Peyer's patch (tissue), 4 donors: ENCODE data around the gene CAB39L. TPM values are rescaled to one million over a fixed set of nuclear protein-coding genes. Genes with fewer than 3 reads are reported as not detected.
A peak's percentile ranks its signal among the peaks of the same experiment; 100 is the strongest.

Experiments used
- DNase-seq, 3 donors: peaks; one replicate each; pipeline ENCODE4 v3.0.0-alpha.2; 2017 to 2019
- H3K27ac ChIP-seq, 4 donors: fragments of 200-600 bp; sonication (generic); one replicate each; pipeline ENCODE4 v1.5.1; 2016 to 2019
- H3K27me3 ChIP-seq, 2 donors: fragments of 200-600 bp; sonication (generic); one replicate each; pipeline ENCODE4 v1.5.1; 2019
- H3K36me3 ChIP-seq, 3 donors: fragments of 200-600 bp; sonication (generic); one replicate each; pipeline ENCODE4 v1.5.1; 2016 to 2019
- H3K4me1 ChIP-seq, 4 donors: fragments of 200-600 bp; sonication (generic); one replicate each; pipeline ENCODE4 v1.5.1; 2016 to 2019
- H3K4me3 ChIP-seq, 4 donors: fragments of 200-600 bp; sonication (generic); 1 replicate in 3 of 4; 2 replicates in 1 of 4; pipeline ENCODE4 v1.5.1; 2016 to 2019; ENCODE audit warnings: mild to moderate bottlenecking in 1 of 4
- H3K9me3 ChIP-seq, 4 donors: fragments of 200-600 bp; sonication (generic); one replicate each; pipeline ENCODE4 v1.5.1; 2016 to 2019; ENCODE audit warnings: mild to moderate bottlenecking in 1 of 4
- POLR2A ChIP-seq, 2 donors: fragments of 450-650 bp; IDR thresholded peaks; one replicate each; pipeline ENCODE4 v1.5.1; 2017; ENCODE audit warnings: antibody characterized with exemption in 2 of 2, mild to moderate bottlenecking in 2 of 2, moderate library complexity in 2 of 2
- total RNA-seq, 4 donors: library from RNA; depleted of rRNA; stranded (reverse); fragments of >200 nt; gene quantifications; one replicate each; pipeline ENCODE4 v1.1.0, GENCODE V29; 2016
- TF ChIP-seq, protein P1 (sequence below), 6 experiments: fragments of 450-650 bp in 4 of 6; fragments of 200-600 bp in 2 of 6; sonication (generic) in 1 of 6; IDR thresholded peaks; one replicate each; pipeline ENCODE4 v1.5.1; 2017 to 2019; ENCODE audit warnings: antibody characterized with exemption in 6 of 6, mild to moderate bottlenecking in 3 of 6, moderate library complexity in 1 of 6

The CAB39L gene
- total RNA-seq, 4 donors from 2014 or later = 8.3 to 28.9 (median 11.6) TPM

DNA sequence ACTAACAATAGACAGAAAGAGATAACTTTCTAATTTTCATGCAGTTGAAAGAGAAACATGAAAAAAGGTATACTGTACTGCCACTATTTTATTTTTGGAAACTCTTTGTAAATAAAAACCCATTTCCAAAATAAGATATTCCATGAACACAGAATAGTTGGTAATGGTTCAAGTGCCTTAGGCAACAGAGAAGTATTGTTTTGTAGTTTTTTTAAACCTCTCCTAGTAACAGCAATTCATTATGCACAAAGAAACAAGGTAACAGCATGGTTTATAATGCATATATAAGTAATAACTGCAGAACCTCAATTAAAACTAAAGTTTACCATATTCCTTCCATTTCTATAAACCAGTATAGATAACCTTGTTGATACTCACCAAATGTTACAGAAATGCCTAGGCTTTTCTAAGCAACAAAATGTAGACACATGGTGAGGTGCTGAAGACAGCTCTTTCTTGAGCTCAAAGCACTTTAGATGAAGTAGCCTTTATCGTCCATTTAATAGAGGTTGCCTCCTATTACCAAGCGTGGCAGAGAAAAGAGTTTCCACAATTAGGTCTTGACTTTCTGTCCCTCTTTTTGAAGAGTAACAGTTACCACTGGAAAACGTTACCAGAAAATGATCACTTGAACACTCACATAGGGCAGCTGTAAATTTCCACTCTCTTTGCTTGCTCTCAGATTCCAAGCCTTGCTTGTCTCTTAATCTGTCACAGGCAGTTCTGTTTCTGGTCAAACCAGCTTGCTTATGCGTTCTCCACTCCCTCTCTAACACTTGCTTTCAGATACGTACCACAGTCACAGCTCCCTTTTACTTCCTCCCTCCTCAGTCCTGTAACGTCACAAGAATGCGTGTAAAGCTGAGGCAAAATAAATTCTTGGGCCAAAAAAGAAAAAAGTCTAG lies 42.9 kb downstream of the CAB39L start:
- peak overlapping the region in 2 of 4 donors; percentile 5 to 34 for H3K4me3 ChIP-seq
- DNase-seq = no peak
- no peaks in the 10 kb centered on the region for H3K4me1 ChIP-seq
- H3K27me3 ChIP-seq = no peaks in the 10 kb centered on the region
- no peaks in the 10 kb centered on the region for H3K9me3 ChIP-seq
- no peaks in the 10 kb centered on the region for H3K36me3 ChIP-seq
- no peak for TF ChIP-seq POLR2A (IDR thresholded peaks at IDR 0.05)
- TF ChIP-seq, protein P1, sequence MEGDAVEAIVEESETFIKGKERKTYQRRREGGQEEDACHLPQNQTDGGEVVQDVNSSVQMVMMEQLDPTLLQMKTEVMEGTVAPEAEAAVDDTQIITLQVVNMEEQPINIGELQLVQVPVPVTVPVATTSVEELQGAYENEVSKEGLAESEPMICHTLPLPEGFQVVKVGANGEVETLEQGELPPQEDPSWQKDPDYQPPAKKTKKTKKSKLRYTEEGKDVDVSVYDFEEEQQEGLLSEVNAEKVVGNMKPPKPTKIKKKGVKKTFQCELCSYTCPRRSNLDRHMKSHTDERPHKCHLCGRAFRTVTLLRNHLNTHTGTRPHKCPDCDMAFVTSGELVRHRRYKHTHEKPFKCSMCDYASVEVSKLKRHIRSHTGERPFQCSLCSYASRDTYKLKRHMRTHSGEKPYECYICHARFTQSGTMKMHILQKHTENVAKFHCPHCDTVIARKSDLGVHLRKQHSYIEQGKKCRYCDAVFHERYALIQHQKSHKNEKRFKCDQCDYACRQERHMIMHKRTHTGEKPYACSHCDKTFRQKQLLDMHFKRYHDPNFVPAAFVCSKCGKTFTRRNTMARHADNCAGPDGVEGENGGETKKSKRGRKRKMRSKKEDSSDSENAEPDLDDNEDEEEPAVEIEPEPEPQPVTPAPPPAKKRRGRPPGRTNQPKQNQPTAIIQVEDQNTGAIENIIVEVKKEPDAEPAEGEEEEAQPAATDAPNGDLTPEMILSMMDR (IDR thresholded peaks at IDR 0.05) = no peak
- H3K27ac ChIP-seq = peak overlapping the region; percentile 13 to 80 (median 58)

DNA sequence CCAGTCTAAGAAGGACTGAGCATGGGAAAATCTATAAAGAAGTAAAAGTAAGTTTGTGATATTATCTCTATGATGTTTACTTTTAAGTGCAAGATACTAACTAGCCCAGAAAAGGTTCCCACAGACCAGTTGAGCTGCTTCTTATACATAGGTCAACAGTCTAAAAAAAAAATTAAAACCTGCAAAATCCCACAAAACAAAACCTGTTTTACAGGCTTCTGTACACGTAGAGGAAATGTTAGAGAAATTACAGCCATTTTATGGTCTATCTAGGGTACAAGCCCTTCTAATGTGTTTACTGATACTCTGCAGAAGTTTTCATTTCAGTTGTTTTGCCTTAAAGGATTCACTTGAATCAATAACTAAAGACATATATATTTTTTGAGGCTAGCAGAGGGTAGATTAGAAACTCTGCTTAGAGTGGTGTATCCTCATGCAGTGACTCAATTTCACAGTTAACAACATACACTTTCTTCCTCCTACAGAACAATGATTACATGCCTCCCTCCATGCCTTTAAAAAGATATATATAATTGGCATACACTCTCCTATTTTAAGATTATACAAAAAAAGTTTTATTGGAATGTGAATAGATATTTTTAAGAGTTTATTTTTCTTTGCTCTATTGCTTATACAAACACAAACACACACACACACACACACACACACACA lies 43.9 kb downstream of the CAB39L start:
- H3K27ac ChIP-seq = peak overlapping the region in 1 of 4 donors; percentile 80
- peak overlapping the region in 1 of 4 donors; percentile 34 for H3K4me3 ChIP-seq
- H3K9me3 ChIP-seq = no peaks in the 10 kb centered on the region

DNA sequence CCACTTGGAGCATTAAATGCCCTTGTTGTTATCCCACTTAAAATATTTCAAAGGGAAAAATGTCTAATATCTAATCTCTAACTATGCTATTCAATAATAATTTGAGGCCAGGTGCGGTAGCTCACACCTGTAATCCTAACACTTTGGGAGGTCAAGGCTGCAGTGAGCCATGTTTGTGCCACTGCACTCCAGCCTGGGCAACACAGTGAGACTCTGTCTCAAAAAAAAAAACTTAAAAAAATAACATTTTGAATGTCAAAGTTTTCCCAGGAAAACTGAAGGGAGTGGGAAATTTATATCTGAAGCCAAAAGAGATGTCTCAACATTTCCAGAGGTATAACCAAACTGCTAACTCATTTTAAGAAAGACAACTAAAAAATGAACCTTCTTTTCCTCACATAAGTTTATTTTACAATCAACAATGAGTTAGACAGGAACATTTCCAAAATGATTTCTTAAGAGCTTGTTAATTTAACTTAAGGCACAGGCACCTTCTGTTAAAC lies 47.9 kb downstream of the CAB39L start:
- Histone ChIP-seq H3K9me3 (no peaks in the 10 kb centered on the region), H3K4me1 (no peaks in the 10 kb centered on the region), H3K36me3 (no peaks in the 10 kb centered on the region), H3K4me3 (no peak overlapping the region), H3K27me3 (no peaks in the 10 kb centered on the region), H3K27ac (peak overlapping the region in 2 of 4 donors; percentile 3 to 9)
- no peak for TF ChIP-seq POLR2A (IDR thresholded peaks at IDR 0.05)
- TF ChIP-seq, protein P1 (IDR thresholded peaks at IDR 0.05) = no peak
- DNase-seq = no peak

More for the DNA sequence above, 43.9 kb downstream of the CAB39L start:
- TF ChIP-seq, protein P1 (IDR thresholded peaks at IDR 0.05) = no peak
- H3K4me1 ChIP-seq = no peaks in the 10 kb centered on the region
- H3K27me3 ChIP-seq = no peaks in the 10 kb centered on the region
- no peaks in the 10 kb centered on the region for H3K36me3 ChIP-seq
- DNase-seq = no peak

DNA sequence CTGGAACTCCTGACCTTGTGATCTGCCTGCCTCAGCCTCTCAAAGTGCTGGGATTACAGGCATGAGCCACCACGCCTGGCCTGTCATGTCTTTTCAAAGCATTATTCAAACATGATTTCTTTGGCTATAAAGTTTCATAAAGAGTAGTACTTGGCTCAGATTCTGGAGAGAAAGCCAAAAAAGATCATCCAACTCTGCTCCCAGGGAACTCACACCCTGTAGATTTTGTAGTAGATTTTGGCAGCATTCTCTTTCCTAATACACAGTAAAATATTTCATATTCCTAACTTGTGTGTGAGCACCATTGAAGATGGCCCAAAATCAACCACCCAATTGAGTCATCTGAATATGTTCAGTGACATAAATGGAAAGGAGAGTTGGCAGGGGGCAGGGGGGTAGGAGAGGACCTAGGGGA lies 48.4 kb downstream of the CAB39L start:
- Histone ChIP-seq H3K27ac (peak overlapping the region in 2 of 4 donors; percentile 3 to 9), H3K9me3 (no peaks in the 10 kb centered on the region), H3K4me3 (no peak overlapping the region), H3K36me3 (no peaks in the 10 kb centered on the region), H3K4me1 (no peaks in the 10 kb centered on the region), H3K27me3 (no peaks in the 10 kb centered on the region)
- TF ChIP-seq POLR2A (IDR thresholded peaks at IDR 0.05) = no peak
- TF ChIP-seq, protein P1 (IDR thresholded peaks at IDR 0.05) = no peak
- no peak for DNase-seq

DNA sequence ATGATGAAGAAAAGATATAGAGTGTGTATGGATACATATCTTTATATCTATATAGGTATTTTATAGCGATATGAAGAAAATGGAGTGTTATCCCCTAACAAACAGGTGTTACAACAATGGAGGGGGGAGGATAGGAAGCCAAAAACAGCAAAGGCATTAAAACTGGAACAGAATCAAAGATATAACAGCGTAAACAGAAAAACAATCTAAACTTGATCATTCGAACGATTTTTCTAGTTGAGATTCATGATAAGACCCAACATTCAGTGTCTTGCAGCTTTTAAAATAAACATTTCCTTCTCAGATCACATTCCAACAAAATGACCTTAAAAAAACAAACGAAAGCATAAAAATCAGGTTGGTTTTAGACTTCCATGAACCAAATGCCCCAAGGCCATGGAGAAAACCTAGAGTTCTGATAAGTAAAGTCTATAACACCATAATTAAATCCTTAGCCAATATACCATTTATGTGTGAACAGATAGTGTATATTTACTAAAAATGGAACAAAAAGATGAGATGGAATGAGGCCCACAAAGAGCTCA lies 55.7 kb downstream of the CAB39L start:
- Histone ChIP-seq H3K36me3 (no peaks in the 10 kb centered on the region), H3K27me3 (no peaks in the 10 kb centered on the region), H3K4me3 (no peak overlapping the region), H3K9me3 (no peaks in the 10 kb centered on the region), H3K27ac (no peak overlapping the region), H3K4me1 (no peaks in the 10 kb centered on the region)
- DNase-seq = no peak
- TF ChIP-seq, protein P1 (IDR thresholded peaks at IDR 0.05) = no peak
- no peak for TF ChIP-seq POLR2A (IDR thresholded peaks at IDR 0.05)
